Measurements from ENCODE around the gene PSORS1C2.
A peak's percentile ranks its signal among the peaks of the same experiment; 100 is the strongest.
"Not testable (repeated sequence)": the region's sequence is repeated elsewhere in the genome, so short reads cannot be mapped to it uniquely, and the experiment has no call there.

Gene PSORS1C2

GRCh38 chr6:31138982-31139381, at the start of gene PSORS1C2:
TSS of gene PSORS1C2 (minus strand) at chr6:31139066. CDS start at chr6:31139026, 40 bp downstream.
- DNase-seq, result no peak

GRCh38 chr6:31187780-31188194, 48.9 kb upstream of the PSORS1C2 start:
- DNase-seq, result no peak

GRCh38 chr6:31186052-31186734, 47.3 kb upstream of the PSORS1C2 start:
- no peak for DNase-seq

GRCh38 chr6:31185695-31186051, 46.8 kb upstream of the PSORS1C2 start:
- not testable (repeated sequence) for DNase-seq

GRCh38 chr6:31183859-31184258, 45.0 kb upstream of the PSORS1C2 start:
- not testable (repeated sequence) for DNase-seq

- not testable (repeated sequence) for DNase-seq
Measured at GRCh38 chr6:31183287-31183686, 44.4 kb upstream of the PSORS1C2 start.

- peak; percentile 75 for DNase-seq
Measured at GRCh38 chr6:31180500-31180899, 41.6 kb upstream of the PSORS1C2 start.

- DNase-seq, result no peak
Measured at GRCh38 chr6:31179896-31180295, 41.0 kb upstream of the PSORS1C2 start.

- DNase-seq, result no peak
Measured at GRCh38 chr6:31179042-31179386, 40.1 kb upstream of the PSORS1C2 start.

GRCh38 chr6:31178143-31179041, 39.5 kb upstream of the PSORS1C2 start:
- DNase-seq, result no peak

- no peak for DNase-seq
Measured at GRCh38 chr6:31175971-31176370, 37.1 kb upstream of the PSORS1C2 start.

- DNase-seq, result no peak
Measured at GRCh38 chr6:31174378-31174777, 35.5 kb upstream of the PSORS1C2 start.

GRCh38 chr6:31173406-31173805, 34.5 kb upstream of the PSORS1C2 start:
- no peak for DNase-seq

GRCh38 chr6:31172973-31173384, 34.1 kb upstream of the PSORS1C2 start:
- DNase-seq, result no peak

- DNase-seq, result no peak
Measured at GRCh38 chr6:31171931-31172905, 33.4 kb upstream of the PSORS1C2 start.

- no peak for DNase-seq
Measured at GRCh38 chr6:31170987-31171671, 32.3 kb upstream of the PSORS1C2 start.

GRCh38 chr6:31170600-31170881, 31.7 kb upstream of the PSORS1C2 start, which contains the start of gene POU5F1:
TSS of gene POU5F1 (minus strand) at chr6:31170682. CDS start at chr6:31170620, 62 bp downstream.
- DNase-seq, result no peak

GRCh38 chr6:31169858-31170599, 31.2 kb upstream of the PSORS1C2 start:
- not testable (repeated sequence) for DNase-seq

- no peak for DNase-seq
Measured at GRCh38 chr6:31169123-31169857, 30.4 kb upstream of the PSORS1C2 start.

- DNase-seq, result no peak
Measured at GRCh38 chr6:31168606-31169005, 29.7 kb upstream of the PSORS1C2 start.

GRCh38 chr6:31165986-31166385, 27.1 kb upstream of the PSORS1C2 start:
- DNase-seq, result no peak

Data from CD4-positive, alpha-beta T cell treated with Interleukin-6 for 4 hours (primary cell).